Measurements from ENCODE around the gene ALDH4A1. TPM values are rescaled to one million over a fixed set of nuclear protein-coding genes. Genes with fewer than 3 reads are reported as not detected.
A peak's percentile ranks its signal among the peaks of the same experiment; 100 is the strongest.

ALDH4A1 gene
- total and polyA plus RNA-seq, 5 experiments from 2014 or later, result 0.31 to 2.5 (median 1.6) TPM

- no peak for ATAC-seq
- POLR2A ChIA-PET, result interaction anchor here (1.6 to 25.7 kb wide), 3 partner anchors 9 to 12 kb away, joined by 8 to 430 read pairs (median 11); no protein-coding TSS in a partner anchor
Measured at GRCh38 chr1:18938008-18938706, 35.8 kb upstream of the ALDH4A1 start.

GRCh38 chr1:18937539-18937938, 35.2 kb upstream of the ALDH4A1 start:
- H3K27ac Mint-ChIP-seq, result peak overlapping the region in 3 of 10 donors; percentile 11 to 76 (median 14)
- POLR2A ChIA-PET, result interaction anchor here (1.2 to 25.7 kb wide), 4 partner anchors 9 to 19 kb away, joined by 5 to 430 read pairs (median 8); partner anchors contain the start of gene IFFO2

More at GRCh38 chr1:18938008-18938706, 35.8 kb upstream of the ALDH4A1 start:
- no peak for DNase-seq
- Mint-ChIP-seq H3K9me3 (no peaks in the 10 kb centered on the region), H3K27ac (peak overlapping the region in 5 of 10 donors; percentile 1 to 72 (median 34)), H3K4me1 (peaks cover 39 to 88% (median 76%) of the 10 kb centered on the region in 4 donors), H3K36me3 (no peaks in the 10 kb centered on the region), H3K27me3 (no peaks in the 10 kb centered on the region), H3K4me3 (no peak overlapping the region)

GRCh38 chr1:18936814-18937481, 34.6 kb upstream of the ALDH4A1 start:
- peaks cover 47 to 92% (median 81%) of the 10 kb centered on the region in 4 donors for H3K4me1 Mint-ChIP-seq
- H3K36me3 Mint-ChIP-seq, result peaks cover 0 to 3% (median 0%) of the 10 kb centered on the region in 3 donors
- no peaks in the 10 kb centered on the region for H3K27me3 Mint-ChIP-seq
- H3K4me3 Mint-ChIP-seq, result peak overlapping the region in 3 of 10 donors; percentile 32 to 41 (median 33)
- peak overlapping the region in 9 of 10 donors; percentile 3 to 80 (median 70) for H3K27ac Mint-ChIP-seq
- no peaks in the 10 kb centered on the region for H3K9me3 Mint-ChIP-seq
- ATAC-seq, result no peak
- DNase-seq, result no peak
- POLR2A ChIA-PET, result interaction anchor here (1.2 to 25.7 kb wide), 4 partner anchors 10 to 20 kb away, joined by 5 to 430 read pairs (median 8); partner anchors contain the start of gene IFFO2

More at GRCh38 chr1:18937539-18937938, 35.2 kb upstream of the ALDH4A1 start:
- H3K27me3 Mint-ChIP-seq, result no peaks in the 10 kb centered on the region
- H3K4me3 Mint-ChIP-seq, result no peak overlapping the region
- DNase-seq, result no peak
- peaks cover 42 to 91% (median 81%) of the 10 kb centered on the region in 4 donors for H3K4me1 Mint-ChIP-seq
- no peak for ATAC-seq
- peaks cover 0 to 3% (median 0%) of the 10 kb centered on the region in 3 donors for H3K36me3 Mint-ChIP-seq
- no peaks in the 10 kb centered on the region for H3K9me3 Mint-ChIP-seq

DNA sequence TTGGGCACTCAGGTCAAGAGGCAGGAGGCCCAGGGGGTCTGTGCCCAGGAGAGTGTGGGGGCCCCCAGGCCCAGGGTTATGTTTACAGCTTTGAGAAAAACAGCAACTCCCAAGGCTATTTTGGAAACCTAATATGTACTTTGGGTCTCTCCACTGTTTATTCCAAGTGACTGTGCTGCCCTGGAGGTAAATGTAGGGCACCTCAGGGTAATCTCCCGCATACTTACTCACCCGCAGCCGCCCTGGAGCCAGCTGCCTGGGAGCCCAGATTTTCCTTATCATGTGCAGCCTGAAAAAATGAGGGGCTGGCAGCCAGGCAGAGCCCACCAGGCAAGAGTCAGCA, 34.1 kb upstream of the ALDH4A1 start:
- no peaks in the 10 kb centered on the region for H3K27me3 Mint-ChIP-seq
- DNase-seq (no peak), ATAC-seq (no peak)
- H3K36me3 Mint-ChIP-seq, result peaks cover 0 to 3% (median 0%) of the 10 kb centered on the region in 3 donors
- POLR2A ChIA-PET, result interaction anchor here (0.9 to 25.7 kb wide), 5 partner anchors 9 to 20 kb away, joined by 3 to 430 read pairs (median 8); partner anchors contain the start of gene IFFO2
- peak overlapping the region in 5 of 10 donors; percentile 54 to 76 (median 70) for H3K27ac Mint-ChIP-seq
- no peaks in the 10 kb centered on the region for H3K9me3 Mint-ChIP-seq
- peak overlapping the region in 1 of 10 donors; percentile 33 for H3K4me3 Mint-ChIP-seq
- H3K4me1 Mint-ChIP-seq, result peaks cover 49 to 92% (median 81%) of the 10 kb centered on the region in 4 donors

DNA sequence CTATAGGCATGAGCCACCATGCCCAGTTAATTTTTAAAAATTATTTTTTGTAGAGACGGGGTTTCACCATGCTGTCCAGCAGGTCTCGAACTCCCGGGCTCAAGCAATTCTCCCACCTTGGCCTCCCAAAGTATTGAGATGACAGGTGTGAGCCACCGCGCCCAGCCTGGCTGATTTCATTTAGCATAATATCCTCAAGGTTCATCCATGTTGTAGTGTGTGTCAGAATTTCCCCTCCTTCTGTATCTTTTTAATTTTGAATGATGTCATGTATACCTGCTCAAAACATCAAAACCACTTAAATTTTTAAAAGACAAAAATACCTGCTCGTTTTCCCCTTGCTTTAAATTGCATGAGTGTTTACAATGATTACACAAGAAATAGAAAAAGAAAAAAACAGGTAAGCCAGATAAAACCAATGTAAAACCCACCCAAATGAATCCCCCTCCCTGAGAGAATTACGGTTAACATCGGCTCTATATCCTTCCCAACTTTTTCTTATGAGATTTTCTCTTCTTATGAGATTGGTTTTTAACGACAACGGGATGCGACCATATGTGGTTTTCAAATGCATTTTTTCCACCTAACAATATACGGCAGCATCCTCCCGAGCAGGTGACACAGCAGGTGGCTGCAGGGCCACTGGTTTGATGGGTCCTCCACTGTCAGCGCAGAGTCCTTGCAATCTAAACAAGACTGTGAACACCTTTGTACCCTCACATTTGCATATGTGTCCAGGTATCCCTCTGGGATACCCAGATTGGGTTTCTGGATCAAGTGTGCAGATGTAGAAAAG, 32.0 kb upstream of the ALDH4A1 start:
- peaks cover 46 to 92% (median 80%) of the 10 kb centered on the region in 4 donors for H3K4me1 Mint-ChIP-seq
- H3K27ac Mint-ChIP-seq, result peak overlapping the region in 7 of 10 donors; percentile 48 to 91 (median 76)
- H3K4me3 Mint-ChIP-seq, result peak overlapping the region in 5 of 10 donors; percentile 9 to 76 (median 58)
- no peaks in the 10 kb centered on the region for H3K9me3 Mint-ChIP-seq
- DNase-seq (peak in 2 of 10 donors; percentile 29 to 42), ATAC-seq (peak in 1 of 2 donors; percentile 68)
- H3K36me3 Mint-ChIP-seq, result peaks cover 0 to 3% (median 0%) of the 10 kb centered on the region in 3 donors
- H3K27me3 Mint-ChIP-seq, result no peaks in the 10 kb centered on the region
- POLR2A ChIA-PET, result interaction anchor here (0.6 to 25.7 kb wide), 5 partner anchors 7 to 704 kb away, joined by 3 to 430 read pairs (median 7); partner anchors contain the start of gene IFFO2

- POLR2A ChIA-PET, result interaction anchor here (14.2 kb wide), 1 partner anchor 14 kb away, joined by 430 read pairs; the partner anchor contains the start of gene IFFO2
- Mint-ChIP-seq H3K36me3 (peaks cover 0 to 3% (median 0%) of the 10 kb centered on the region in 3 donors), H3K27ac (peak overlapping the region in 5 of 10 donors; percentile 26 to 91 (median 52)), H3K4me3 (peak overlapping the region in 1 of 10 donors; percentile 6), H3K27me3 (no peaks in the 10 kb centered on the region), H3K9me3 (no peaks in the 10 kb centered on the region), H3K4me1 (peaks cover 47 to 92% (median 86%) of the 10 kb centered on the region in 4 donors)
- no peak for DNase-seq
- no peak for ATAC-seq
Measured at GRCh38 chr1:18932879-18933278, 30.5 kb upstream of the ALDH4A1 start.

GRCh38 chr1:18932387-18932786, 30.0 kb upstream of the ALDH4A1 start:
- Mint-ChIP-seq H3K27ac (peak overlapping the region in 7 of 10 donors; percentile 26 to 91 (median 63)), H3K4me3 (peak overlapping the region in 2 of 10 donors; percentile 6 to 18), H3K4me1 (peaks cover 47 to 93% (median 90%) of the 10 kb centered on the region in 4 donors)

GRCh38 chr1:18931730-18932129, 29.4 kb upstream of the ALDH4A1 start:
- Mint-ChIP-seq H3K9me3 (peaks cover 0 to 1% (median 0%) of the 10 kb centered on the region in 9 donors), H3K36me3 (peaks cover 0 to 3% (median 0%) of the 10 kb centered on the region in 3 donors), H3K4me3 (peak overlapping the region in 3 of 10 donors; percentile 26 to 57 (median 29)), H3K4me1 (peaks cover 47 to 93% (median 89%) of the 10 kb centered on the region in 4 donors), H3K27ac (peak overlapping the region in 9 of 10 donors; percentile 7 to 91 (median 63)), H3K27me3 (no peaks in the 10 kb centered on the region)
- DNase-seq (no peak), ATAC-seq (no peak)
- POLR2A ChIA-PET, result interaction anchor here (14.2 kb wide), 1 partner anchor 16 kb away, joined by 430 read pairs; the partner anchor contains the start of gene IFFO2

More at GRCh38 chr1:18932387-18932786, 30.0 kb upstream of the ALDH4A1 start:
- Mint-ChIP-seq H3K36me3 (peaks cover 0 to 3% (median 0%) of the 10 kb centered on the region in 3 donors), H3K27me3 (no peaks in the 10 kb centered on the region), H3K9me3 (no peaks in the 10 kb centered on the region)
- no peak for ATAC-seq
- no peak for DNase-seq
- POLR2A ChIA-PET, result interaction anchor here (14.2 kb wide), 1 partner anchor 15 kb away, joined by 430 read pairs; the partner anchor contains the start of gene IFFO2

DNA sequence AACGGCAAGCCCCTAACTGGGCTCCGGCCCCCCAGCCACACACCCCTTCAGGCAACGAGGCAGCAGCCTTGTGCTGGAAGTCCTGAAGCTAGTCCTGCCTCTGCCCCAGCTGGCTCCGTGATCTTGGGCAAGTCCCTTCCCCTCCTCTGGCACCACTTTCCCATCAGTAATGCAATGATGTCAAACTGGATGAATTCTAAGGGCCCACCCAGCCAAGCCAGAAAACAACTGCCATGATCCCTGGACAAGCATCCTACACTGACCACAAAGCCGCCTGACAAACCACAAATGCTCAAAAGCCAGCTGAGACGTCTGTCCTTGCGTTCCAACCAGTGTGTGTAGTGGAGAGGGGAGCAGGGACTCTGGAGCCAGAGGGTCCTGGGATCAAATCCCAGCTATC, 27.3 kb upstream of the ALDH4A1 start:
- H3K9me3 Mint-ChIP-seq, result peaks cover 0 to 1% (median 0%) of the 10 kb centered on the region in 9 donors
- peak overlapping the region in 5 of 10 donors; percentile 24 to 89 (median 43) for H3K4me3 Mint-ChIP-seq
- H3K36me3 Mint-ChIP-seq, result peaks cover 0 to 5% (median 0%) of the 10 kb centered on the region in 3 donors
- POLR2A ChIA-PET, result interaction anchor here (0.8 to 14.2 kb wide), 3 partner anchors 18 to 27 kb away, joined by 3 to 430 read pairs (median 4); partner anchors contain the start of genes ALDH4A1 and IFFO2
- DNase-seq, result no peak
- peak overlapping the region; percentile 19 to 91 (median 64) for H3K27ac Mint-ChIP-seq
- no peak for ATAC-seq
- H3K27me3 Mint-ChIP-seq, result no peaks in the 10 kb centered on the region
- H3K4me1 Mint-ChIP-seq, result peaks cover 45 to 89% (median 87%) of the 10 kb centered on the region in 4 donors

DNA sequence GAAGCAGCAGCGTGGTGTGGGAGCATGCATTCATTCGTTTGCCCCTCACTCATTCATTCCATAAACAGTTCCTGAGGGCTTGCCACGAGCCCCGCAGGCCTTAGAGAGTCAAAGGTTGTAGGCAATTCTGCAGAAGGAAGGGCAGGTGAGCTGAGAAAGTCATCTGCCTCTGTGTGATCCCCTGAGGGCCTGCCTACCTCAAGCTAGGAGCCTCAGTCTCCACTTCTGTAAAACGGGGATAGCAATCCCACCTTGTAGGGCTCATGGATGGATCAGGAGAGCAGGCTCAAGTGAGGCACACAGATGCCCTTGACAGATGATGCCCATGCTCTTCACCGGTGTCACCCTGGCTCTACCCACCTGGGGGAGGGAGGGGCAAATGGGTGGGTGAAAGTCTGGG, 26.6 kb upstream of the ALDH4A1 start:
- Mint-ChIP-seq H3K4me1 (peaks cover 43 to 90% (median 88%) of the 10 kb centered on the region in 4 donors), H3K4me3 (peak overlapping the region in 9 of 10 donors; percentile 50 to 93 (median 76)), H3K27ac (peak overlapping the region in 8 of 10 donors; percentile 27 to 98 (median 83)), H3K36me3 (peaks cover 0 to 5% (median 0%) of the 10 kb centered on the region in 3 donors), H3K27me3 (no peaks in the 10 kb centered on the region), H3K9me3 (peaks cover 0 to 1% (median 0%) of the 10 kb centered on the region in 9 donors)
- POLR2A ChIA-PET, result interaction anchor here (0.6 to 14.2 kb wide), 4 partner anchors 18 to 146 kb away, joined by 4 to 430 read pairs (median 12); partner anchors contain the start of gene IFFO2
- no peak for ATAC-seq
- DNase-seq, result no peak

GRCh38 chr1:18928406-18928805, 26.1 kb upstream of the ALDH4A1 start:
- Mint-ChIP-seq H3K4me1 (peaks cover 44 to 93% (median 89%) of the 10 kb centered on the region in 4 donors), H3K27me3 (no peaks in the 10 kb centered on the region)
- POLR2A ChIA-PET, result interaction anchor here (0.6 to 14.2 kb wide), 4 partner anchors 19 to 146 kb away, joined by 4 to 430 read pairs (median 15); partner anchors contain the start of genes ALDH4A1 and IFFO2

More at GRCh38 chr1:18928406-18928805, 26.1 kb upstream of the ALDH4A1 start:
- ATAC-seq (no peak), DNase-seq (no peak)
- Mint-ChIP-seq H3K9me3 (peaks cover 0 to 1% (median 0%) of the 10 kb centered on the region in 9 donors), H3K36me3 (peaks cover 0 to 5% (median 0%) of the 10 kb centered on the region in 3 donors), H3K4me3 (peak overlapping the region; percentile 69 to 93 (median 85)), H3K27ac (peak overlapping the region; percentile 65 to 98 (median 94))
